Measurements from ENCODE around the gene HRH1.
"Not testable (repeated sequence)": the region's sequence is repeated elsewhere in the genome, so short reads cannot be mapped to it uniquely, and the experiment has no call there.

The HRH1 gene

DNA sequence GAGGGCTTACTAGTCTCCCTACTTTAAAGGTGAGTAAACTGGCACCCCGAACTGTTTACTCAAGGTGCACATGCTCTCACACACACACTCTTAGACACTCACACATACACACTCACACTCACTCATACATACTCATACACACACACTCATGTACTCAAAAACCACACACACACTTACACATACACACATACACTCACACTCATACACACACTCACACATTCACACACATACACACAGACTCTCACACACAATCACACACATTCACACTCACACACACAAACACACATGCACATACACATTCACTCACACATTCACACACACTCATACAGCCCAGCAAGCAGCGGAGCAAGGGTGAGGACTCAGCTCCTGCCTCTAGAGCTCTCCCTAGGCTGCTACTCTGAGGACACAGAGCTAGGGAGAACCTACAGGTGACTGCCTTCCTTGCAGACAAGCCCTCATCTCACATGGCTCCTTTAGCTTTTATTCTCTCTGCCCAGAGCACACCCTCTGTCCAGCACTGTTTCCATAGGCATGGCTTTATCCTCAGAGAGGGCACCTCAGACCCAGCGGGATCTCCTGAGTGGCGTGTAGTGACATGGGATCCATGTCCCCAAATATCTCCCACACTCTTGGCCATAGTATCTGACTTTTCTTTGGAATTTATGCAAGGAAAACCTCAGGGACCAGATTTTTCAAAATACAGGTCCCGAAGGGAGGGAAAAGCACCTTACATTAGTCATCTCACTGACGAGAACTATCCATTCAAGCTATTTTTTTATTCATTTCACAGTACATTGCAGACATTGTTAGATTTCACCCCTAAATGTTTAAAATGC lies 91.8 kb downstream of the HRH1 start:
- DNase-seq = no peak

DNA sequence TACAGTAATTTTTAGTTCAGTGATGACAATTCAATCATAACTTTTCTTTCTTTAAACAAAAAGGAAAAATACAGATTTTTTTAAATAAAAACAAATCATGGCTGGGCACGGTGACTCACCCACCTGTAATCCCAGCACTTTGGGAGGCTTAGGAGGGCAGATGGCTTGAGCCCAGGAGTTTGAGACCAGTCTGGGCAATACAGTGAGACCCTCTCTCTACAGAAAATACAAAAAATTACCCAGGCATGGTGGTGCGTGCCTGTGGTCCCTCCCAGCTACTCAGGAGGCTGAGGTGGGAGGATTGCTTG lies 92.3 kb downstream of the HRH1 start:
- no peak for DNase-seq

DNA sequence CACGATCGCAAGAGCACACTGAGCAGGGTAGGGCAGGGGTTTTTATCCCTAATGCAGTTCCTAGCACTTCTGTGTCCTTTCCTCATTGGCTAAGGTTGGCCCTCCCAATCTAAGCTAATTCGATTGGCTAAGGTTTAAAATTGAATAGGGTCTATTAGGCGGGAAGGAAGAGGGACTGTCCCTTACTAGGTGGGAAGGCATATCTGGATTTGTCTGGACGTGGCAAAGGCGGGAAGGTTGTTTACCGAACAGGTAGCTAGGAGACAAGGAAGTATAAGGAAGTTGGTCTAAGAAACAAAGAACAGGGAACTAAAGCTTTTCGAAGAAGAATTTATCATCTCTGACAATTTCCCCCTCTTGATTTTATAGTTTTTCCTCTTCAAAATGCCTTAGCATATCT lies 93.1 kb downstream of the HRH1 start:
- DNase-seq = no peak

DNA sequence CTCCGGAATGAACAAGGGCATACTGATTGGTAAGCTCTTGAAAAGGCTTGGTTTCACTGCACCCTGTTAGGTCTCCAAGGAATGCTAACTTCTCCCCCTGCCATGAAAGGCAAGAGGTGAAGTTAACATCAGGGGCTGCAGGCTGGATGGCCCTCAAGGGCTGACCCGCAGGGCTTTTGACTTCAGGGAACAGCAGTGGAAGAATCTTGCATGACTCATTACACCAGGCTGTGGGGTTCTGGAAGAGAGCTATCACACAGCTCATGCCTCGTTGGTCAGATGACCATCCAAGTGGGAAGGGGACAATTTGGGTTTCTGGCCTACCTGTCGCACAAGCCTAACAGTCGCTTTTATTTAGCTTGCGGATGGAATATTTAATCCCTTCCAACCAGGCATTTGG lies 94.3 kb downstream of the HRH1 start:
- DNase-seq = no peak

DNA sequence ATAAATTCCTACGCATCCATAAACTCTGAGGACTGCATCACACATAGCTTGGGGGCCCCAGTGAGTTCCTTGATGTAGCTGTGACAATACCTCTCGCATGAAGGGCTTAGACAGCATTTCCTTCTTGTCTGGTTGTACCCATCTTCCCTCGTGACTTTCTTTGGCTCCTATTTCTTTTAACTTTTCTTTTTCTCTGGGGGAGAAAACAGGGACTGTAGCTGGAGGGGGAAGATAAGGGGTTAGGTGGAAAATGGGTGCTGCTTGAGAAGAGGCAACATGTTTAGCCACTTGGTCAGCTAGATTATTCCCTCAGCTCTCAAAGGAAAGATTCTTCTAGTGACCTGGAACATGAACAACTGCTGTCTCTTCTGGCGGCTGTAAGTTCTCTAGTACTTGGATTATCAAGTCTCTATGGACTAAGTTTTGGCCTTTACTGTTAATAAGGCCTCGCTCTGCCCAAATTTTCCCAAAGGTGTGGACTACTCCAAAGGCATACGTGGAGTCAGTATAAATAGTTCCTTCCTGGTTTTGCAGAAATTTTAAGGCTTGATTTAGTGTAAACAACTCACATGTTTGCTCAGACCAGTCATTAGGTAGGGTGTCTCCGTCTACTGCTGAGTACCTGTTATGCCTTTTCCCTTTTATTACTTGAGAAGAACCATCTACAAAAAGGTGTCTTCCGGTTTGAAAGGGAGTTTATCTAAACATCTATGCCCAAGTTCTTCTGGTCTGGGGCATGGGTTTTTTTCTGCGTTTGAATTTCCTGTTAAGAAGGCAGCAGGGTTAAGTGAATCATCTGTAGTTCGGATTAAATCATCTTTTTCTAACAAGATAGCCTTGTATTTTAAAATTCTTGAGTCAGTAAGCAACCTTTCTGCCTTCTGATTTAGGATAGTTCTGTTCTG lies 96.9 kb downstream of the HRH1 start:
- DNase-seq = peak; percentile 32

DNA sequence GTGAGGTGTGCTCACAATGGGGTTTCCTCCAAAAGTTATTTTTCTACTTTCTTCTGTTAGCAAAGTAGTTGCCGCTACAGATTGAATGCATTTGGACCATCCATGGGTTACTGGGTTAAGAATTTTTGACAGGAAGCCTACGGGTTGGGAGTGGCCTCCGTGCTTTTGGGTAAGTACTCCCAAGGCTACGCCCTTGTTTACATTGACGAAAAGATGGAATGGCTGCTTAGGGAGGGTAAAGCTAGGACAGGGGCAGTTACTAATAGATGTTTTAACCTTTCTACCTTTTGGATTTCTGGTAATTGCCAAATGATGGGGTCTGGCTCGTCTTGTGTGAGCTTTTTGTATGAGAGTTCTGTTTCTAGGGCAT lies 97.5 kb downstream of the HRH1 start:
- DNase-seq = no peak

DNA sequence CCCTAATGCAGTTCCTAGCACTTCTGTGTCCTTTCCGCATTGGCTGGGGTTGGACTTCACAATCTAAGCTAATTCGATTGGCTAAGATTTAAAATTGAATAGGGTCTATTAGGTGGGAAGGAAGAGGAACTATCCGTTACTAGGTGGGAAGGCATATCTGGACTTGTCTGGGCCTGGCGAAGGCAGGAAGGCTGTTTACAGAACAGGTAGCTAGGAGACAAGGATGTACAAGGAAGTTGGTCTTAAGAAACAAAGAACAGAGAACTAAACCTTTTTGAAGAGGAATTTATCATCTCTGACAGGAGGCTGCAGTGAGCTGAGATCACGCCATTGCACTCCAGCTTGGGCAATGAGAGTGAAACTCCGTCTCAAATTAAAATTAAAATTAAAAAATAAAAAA lies 100.6 kb downstream of the HRH1 start:
- DNase-seq = no peak

DNA sequence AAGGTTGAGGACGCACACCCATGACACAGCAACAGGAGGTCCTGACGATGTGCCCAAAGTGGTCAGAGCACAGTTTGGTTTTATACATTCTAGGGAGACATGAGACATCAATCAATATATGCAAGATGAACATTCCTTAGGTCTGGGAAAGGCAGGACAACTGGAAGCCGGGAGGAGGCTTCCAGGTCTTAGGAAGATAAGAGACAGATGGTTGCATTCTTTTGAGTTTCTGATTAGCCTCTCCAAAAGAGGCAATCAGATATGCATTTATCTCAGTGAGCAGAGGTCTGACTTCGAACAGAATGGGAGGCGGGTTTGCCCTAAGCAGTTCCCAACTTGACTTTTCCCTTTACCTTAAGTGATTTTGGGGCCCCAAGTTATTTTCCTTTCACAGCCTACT lies 101.2 kb downstream of the HRH1 start:
- not testable (repeated sequence) for DNase-seq

DNA sequence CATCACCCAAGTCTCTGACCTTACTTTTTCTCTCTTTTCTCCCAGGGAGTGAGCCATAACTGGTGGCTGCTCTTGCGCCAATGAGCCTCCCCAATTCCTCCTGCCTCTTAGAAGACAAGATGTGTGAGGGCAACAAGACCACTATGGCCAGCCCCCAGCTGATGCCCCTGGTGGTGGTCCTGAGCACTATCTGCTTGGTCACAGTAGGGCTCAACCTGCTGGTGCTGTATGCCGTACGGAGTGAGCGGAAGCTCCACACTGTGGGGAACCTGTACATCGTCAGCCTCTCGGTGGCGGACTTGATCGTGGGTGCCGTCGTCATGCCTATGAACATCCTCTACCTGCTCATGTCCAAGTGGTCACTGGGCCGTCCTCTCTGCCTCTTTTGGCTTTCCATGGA lies 104.7 kb downstream of the HRH1 start:
- no peak for DNase-seq

DNA sequence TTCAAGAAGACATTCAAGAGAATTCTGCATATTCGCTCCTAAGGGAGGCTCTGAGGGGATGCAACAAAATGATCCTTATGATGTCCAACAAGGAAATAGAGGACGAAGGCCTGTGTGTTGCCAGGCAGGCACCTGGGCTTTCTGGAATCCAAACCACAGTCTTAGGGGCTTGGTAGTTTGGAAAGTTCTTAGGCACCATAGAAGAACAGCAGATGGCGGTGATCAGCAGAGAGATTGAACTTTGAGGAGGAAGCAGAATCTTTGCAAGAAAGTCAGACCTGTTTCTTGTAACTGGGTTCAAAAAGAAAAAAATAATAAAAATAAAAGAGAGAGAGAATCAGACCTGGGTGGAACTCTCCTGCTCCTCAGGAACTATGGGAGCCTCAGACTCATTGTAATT lies 106.2 kb downstream of the HRH1 start:
- DNase-seq = no peak

DNA sequence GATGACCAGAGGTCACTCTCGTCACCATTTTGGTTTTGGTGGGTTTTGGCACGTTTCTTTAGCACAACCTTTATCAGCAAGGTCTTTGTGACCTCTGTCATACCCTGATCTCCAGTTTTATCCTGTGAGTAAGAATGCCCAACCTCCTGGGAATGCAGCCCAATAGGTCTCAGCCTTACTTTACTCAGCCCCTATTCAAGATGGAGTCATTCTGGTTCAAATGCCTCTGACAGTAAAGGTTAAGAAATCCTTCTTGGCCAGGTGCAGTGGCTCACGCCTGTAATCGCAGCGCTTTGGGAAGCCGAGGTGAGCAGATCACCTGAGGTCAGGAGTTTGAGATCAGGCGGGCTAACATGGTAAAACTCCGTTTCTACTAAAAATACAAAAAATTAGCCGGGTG lies 114.7 kb downstream of the HRH1 start:
- no peak for DNase-seq

DNA sequence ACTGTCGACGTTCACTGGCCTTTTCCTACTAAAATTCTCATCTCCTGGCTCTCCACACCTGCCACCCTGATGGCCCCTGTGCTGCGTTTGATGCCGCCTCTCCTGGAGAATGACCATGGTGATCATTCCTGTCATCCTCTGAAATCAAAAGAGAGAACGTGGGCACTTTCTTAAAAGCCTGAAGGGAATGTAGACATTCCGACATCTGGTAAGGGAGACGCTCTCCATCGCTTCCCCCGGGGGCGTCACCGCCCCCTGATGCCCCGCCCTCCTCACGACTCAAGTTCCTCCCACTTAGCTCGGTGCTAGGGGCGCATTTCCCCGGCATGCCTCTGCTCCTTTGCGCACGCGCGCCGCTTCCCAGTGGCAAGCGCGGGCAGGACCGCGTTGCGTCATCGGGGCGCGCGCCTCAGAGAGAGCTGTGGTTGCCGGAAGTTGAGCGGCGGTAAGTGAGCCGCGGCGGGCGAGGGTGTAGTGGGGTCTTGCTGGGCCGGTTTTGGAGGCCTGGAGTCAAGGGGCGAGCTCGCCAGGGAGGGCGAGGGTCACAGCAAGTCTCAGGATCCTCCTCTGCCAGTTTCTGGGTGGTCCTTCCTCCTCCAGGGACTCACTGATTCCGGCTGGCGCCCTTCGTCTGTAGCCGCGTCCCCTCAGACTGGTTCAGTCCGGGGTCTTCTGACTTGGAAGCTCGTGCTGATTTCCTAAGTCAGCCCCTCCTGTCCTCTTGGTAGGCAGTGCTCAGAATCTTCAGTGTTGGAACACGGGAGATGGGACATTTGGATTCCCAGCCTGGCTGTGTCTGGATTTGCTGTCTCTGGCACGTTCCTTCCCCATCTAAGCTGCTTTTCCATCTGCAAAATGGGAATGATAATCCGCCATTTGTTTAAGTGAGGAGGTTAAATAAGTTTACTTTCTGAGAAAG lies 118.0 kb downstream of the HRH1 start, which contains the start of gene ATG7:
Gene ATG7 (plus strand): TSS at position 412 of the 919 bp plus-strand sequence. CDS start 26,299 bp downstream, outside the sequence.
- DNase-seq = peak; percentile 96

DNA sequence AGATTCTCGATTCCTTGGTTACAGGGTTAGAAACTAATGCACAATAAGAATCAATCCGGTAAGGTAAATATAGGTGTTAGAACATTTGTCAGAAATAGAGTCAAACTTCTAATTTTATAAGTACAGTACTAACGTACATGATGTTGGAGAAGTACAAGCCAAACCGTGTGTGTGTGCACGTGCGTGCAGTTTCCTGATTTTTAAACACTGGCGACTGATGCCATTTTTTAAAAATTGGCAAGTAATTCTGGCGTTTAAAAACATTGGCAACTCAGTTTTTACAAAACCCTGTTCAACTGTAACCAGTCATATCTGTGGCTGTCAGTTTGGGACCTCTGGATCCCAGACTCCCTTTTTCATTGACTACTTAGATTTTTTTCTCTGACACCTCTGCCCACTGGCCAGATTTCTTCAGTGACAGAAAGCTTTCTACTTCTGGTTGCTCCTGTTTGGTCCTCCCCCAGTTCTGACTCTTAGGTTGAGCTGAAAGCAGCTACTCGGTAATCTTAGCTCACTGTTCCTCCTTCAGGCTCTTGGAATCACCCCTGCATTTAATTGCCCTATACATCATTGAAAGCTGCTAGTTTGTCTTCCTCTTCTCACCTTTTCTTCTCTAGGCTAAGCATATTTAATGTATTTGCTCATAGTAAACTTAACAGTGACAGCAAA lies 118.7 kb downstream of the HRH1 start:
- DNase-seq = peak; percentile 16

DNA sequence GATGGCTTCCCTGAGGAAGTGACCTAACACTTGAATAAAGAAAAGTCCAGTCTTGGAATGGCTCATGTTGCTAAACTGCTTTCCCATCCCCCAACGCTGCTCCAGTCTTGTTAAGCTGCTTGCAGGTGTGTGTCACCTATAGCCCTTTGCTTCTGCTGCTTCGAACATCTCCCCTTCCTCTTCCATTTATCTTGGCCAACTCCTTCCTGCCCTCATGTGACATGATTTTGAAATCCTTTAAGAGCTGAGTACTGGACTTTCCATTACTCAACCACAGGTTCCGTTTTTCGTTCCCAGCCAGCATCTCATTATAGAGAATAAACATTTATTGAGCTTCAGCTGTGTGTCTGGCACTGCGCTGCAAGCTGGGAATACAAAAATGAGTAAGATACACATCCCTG lies 119.6 kb downstream of the HRH1 start:
- DNase-seq = peak; percentile 23

DNA sequence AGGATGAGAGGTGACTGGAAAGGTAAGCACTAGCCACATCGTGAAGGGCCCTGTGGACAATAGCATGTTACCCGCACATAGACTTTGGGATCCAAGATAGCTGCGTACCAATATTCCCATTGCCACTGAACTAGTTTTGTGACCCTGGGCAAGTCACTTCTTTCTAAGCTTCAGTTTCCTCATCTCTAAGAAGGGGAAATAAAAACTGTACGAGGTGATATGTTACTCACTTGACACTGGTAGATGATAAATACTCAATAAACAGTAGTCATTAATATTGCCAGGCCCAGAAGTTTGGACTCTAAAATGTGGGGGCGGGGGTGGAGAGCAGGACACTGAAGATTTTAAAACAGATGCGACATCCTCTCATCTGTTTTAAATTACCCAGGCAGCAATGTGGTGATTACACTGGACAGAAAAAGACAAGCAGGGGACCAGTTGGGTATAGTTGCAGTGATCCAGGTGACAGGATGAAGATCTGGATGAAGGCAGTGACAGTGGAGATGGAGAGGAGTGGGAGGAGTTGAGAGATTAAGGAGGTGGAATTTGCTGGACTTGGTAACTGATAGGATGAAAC lies 120.4 kb downstream of the HRH1 start:
- DNase-seq = no peak

DNA sequence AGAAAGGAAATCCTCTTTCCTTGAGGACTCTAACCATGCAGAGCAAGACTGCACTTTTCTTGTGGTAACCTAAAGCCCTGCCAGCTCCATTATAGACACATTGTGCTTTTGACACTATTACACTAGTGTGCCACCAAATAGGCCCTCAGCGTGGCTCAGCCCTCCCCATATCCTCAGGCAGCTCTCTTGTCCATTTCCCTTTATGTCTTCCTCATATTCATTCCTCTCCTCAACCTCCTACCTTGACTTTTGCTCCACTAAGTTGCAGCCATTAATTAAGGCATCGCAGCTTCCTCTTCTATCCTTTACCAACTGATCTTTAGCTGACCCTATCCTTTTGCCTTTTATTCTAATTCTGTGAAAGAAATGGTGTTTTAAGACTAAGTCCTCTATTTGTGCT lies 121.6 kb downstream of the HRH1 start:
- DNase-seq = no peak

DNA sequence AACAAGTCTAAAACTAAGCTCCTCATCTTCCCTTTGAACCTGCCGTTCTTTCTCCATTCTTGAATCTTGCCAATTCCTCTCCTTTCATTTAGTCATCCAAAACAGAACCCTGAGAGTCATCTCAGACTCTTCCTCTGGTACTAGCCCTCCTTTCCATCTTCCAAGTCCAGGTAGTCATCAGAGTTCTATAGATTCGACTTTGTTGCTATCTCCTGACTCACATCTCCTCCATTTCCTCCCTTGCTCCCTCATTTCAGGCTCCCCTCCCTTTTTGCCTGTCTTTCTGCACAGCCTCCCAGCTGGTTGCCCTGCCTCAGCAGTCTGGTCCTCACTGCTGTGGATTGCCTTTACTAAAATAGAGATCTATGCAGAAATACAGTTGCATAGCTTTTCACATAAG lies 122.6 kb downstream of the HRH1 start:
- DNase-seq = no peak

DNA sequence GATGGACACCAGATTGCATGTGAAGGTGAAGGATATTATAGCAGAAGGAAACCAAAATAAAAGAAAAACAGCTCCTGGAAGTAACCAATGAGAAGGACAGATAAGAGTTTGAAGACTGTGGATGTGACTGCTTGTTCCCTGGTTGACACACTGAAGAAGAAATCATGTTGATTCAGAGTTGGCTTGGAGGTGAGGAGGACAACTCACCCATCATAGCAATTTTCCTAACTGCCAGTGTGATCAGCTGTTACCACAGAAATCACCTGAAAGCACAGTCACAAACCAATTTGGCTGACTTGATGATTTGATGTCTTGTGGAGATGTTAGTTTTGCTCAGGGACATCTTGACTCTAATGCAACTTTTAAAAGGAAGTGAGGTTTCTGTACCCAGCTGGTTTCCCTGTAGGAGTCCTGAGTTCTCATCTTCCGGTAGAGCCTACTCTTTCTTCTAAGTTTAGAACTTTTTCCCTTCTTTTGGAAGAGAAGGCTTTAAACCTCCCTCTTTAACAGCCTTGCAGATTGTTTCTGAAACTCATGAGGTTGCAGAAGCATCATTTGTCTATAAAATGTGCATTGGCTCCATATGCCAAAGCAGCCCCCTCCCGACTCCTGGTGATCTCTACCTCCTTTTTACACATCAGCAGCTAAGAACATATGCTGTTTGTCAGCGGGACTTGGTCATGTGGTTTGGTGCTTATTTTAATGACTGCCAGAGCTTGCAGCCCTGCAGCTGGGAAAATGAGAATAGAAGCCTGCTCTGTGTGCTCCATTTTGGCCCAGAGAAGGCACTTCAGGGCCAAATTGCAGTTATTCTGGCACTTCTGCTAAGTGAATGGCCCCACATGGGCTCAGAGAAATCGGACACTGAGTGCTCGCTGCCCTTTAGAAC lies 128.2 kb downstream of the HRH1 start:
- DNase-seq = no peak

DNA sequence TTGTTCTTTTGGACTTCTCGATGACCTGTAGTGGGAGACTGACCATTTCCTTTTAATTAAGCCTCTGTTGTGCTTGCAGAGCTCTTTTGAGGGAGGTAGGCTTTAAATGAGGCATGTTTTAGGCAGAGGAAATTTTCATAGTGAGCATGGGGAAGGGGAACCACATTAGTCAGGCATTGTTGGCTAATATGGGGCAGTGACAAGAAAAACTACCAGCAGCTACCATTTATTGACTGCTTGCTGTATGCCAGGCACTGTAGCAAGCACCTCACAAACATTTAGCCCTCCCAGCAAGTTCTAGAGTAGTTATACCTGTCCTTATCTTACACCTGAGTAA lies 128.8 kb downstream of the HRH1 start:
- no peak for DNase-seq

DNA sequence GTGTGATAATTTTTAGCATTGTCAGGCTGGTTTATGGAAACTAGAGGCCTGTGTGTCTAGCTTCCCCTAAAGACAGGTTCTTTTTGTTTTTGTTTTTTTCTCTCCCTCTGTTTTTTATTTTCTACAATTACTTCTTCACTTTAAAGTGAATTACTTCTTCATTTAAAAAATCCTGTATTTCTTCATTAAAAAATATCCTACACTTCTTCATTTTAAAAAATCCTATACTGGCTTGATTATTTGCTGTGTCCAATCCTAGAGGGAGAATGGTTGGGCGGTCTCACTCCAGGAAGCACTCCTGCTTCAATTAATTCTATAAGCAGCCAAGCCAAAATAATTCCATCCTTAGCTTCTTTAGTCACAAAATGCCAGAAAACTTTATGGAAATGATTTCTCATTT lies 129.7 kb downstream of the HRH1 start:
- DNase-seq = no peak

DNA sequence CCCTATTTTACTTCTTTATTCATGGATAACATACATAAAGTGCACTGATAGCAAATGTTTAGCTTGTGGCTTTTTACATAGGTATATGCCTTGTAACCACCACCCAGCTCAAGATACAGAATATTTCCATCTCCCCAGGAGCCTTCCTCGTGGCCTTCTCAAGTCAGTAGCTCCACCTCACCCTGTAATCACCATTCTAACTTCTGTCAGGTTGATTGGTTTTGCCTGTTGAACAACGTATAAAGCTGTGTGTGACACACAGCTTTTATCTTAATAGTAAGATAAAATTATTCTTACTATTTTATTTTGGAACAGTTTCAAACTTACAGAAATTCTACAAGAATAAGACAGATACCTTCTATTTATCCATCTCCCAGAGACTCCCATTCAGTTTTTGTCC lies 131.2 kb downstream of the HRH1 start:
- no peak for DNase-seq
